ENCODE data around the gene CYP2R1.

- TF ChIP-seq, protein P1, sequence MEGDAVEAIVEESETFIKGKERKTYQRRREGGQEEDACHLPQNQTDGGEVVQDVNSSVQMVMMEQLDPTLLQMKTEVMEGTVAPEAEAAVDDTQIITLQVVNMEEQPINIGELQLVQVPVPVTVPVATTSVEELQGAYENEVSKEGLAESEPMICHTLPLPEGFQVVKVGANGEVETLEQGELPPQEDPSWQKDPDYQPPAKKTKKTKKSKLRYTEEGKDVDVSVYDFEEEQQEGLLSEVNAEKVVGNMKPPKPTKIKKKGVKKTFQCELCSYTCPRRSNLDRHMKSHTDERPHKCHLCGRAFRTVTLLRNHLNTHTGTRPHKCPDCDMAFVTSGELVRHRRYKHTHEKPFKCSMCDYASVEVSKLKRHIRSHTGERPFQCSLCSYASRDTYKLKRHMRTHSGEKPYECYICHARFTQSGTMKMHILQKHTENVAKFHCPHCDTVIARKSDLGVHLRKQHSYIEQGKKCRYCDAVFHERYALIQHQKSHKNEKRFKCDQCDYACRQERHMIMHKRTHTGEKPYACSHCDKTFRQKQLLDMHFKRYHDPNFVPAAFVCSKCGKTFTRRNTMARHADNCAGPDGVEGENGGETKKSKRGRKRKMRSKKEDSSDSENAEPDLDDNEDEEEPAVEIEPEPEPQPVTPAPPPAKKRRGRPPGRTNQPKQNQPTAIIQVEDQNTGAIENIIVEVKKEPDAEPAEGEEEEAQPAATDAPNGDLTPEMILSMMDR (IDR thresholded peaks at IDR 0.05 in 2 of 3, conservative IDR thresholded peaks at IDR 0.05 in 1 of 3; ENCODE audit: borderline replicate concordance in 1 of 3, insufficient read depth in 1 of 3, low read depth in 2 of 3, low read length in 2 of 3): no peak
- TF ChIP-seq EZH2 (IDR thresholded peaks at IDR 0.05) (no peak), POLR2A (IDR thresholded peaks at IDR 0.05; ENCODE audit: borderline replicate concordance, extremely low read depth, insufficient read depth, insufficient read length) (no peak), TCF7L2 (IDR thresholded peaks at IDR 0.05; ENCODE audit: borderline replicate concordance, extremely low read depth, insufficient read depth, insufficient read length) (no peak), JUND (IDR thresholded peaks at IDR 0.05) (no peak), EGR1 (IDR thresholded peaks at IDR 0.05; ENCODE audit: low read depth) (no peak)
Observed at GRCh38 chr11:14898355-14898754, 6.3 kb upstream of the CYP2R1 start.

Measured in HCT116 (cell line).